Heart left ventricle (tissue), 13 donors: ENCODE measurements around the gene SLC10A6.

Experiments used
- CTCF ChIP-seq, 12 donors: fragments of 200-600 bp; sonication (generic) in 4 of 12; IDR thresholded peaks; one replicate each; pipeline versions ENCODE4 v1.5.0 to v1.8.0; 2018 to 2022; ENCODE audit warnings: antibody characterized with exemption in 12 of 12, mild to moderate bottlenecking in 5 of 12
- POLR2A ChIP-seq, 2 donors: fragments of 450-650 bp; IDR thresholded peaks; one replicate each; pipeline ENCODE4 v1.6.1; 2017; ENCODE audit warnings: antibody characterized with exemption in 2 of 2, mild to moderate bottlenecking in 2 of 2, moderate library complexity in 2 of 2
- donor health status: ischemic (EF 13 %, LVEDD 7.1; RV severe dilation, severe dysfunction).
- donor health status: DM: no; HTN: yes; CAD: no.
- donor health status: DM: no; HTN: no; CAD: no.
- donor health status: ischemic (EF 25% LVEDD 6.9; RV normal size, moderate dysfunction).
- donor health status: ischemic (EF 25% LVEDD 5.7; RV mildly dilated, moderate dysfunction).
- donor health status: ischemic (EF 35%, LVEDD 5.7; RV mildly dilated, moderate dysfunction).
- donor health status: nonischemic (EF 11% LVEDD 7.7; RV severe dilation, severe dysfunction).
- donor health status: DM: yes; HTN: yes; CAD: no.
- donor health status: PGD.
- donor health status: ischemic (EF 29% LVEDD 5.4; RV normal size, mild dysfunction).
- donor health status: nonischemic (EF 23%, LVEDD 6.1; RV moderate dilation, normal function).

GRCh38 chr4:86833615-86834014, 15.6 kb downstream of the SLC10A6 start:
- no peak for TF ChIP-seq CTCF (IDR thresholded peaks at IDR 0.05)
- TF ChIP-seq POLR2A (IDR thresholded peaks at IDR 0.05): no peak
